ENCODE measurements around the gene TNIK. TPM values are rescaled to one million over a fixed set of nuclear protein-coding genes. Genes with fewer than 3 reads are reported as not detected.

TNIK gene
- total and polyA plus RNA-seq, 2 of the 13 experiments (the other 11 are each of a cell fraction or from before 2014, with no cell fraction given), result 0.15 to 0.22 TPM

GRCh38 chr3:171301998-171302397 lies 158.2 kb downstream of the TNIK start:
- no peaks in the 10 kb centered on the region for H3K4me1 ChIP-seq (ENCODE audit: insufficient read depth, low read length)
- DNase-seq (ENCODE audit: low spot score) (no peak), ATAC-seq (no peak), FAIRE-seq (no peak)
- in situ Hi-C loops (cut with HindIII; ENCODE audit: extremely low pct_ligation_motif_present, low pct_unique_long_range_greater_than_20kb), result no loop called here
- ChIA-PET CTCF (ENCODE audit: low intra/inter-chr PET ratio, low total read pairs) (no interaction called here), POLR2A (no interaction called here)
- H3K79me2 ChIP-seq (ENCODE audit: insufficient read depth, low read length), result no peaks in the 10 kb centered on the region
- 55% methylated on average over 1 of the region's 1 CpG for WGBS (ENCODE audit: low lambda C conversion rate)
- no peak overlapping the region for H3K4me3 ChIP-seq (replicated peaks in 1 of 3; ENCODE audit: insufficient read depth in 1 of 3, low read depth in 2 of 3, low read length in 3 of 3)
- intact Hi-C loops (cut with micrococcal nuclease; ENCODE audit: unreplicated experiment), result no loop called here
- no peaks in the 10 kb centered on the region for H3K36me3 ChIP-seq (replicated peaks in 1 of 2; ENCODE audit: control insufficient read depth in 1 of 2, insufficient read depth in 2 of 2, low read length in 2 of 2)
- no peak overlapping the region for H2AFZ ChIP-seq (ENCODE audit: low read length)
- H3K9ac ChIP-seq (ENCODE audit: insufficient read depth, low read depth, low read length), result no peak overlapping the region
- TF ChIP-seq ZSCAN9 (CRISPR knock-in tag; IDR thresholded peaks at IDR 0.05; ENCODE audit: borderline replicate concordance) (no peak), ZBTB25 (CRISPR knock-in tag; IDR thresholded peaks at IDR 0.05) (no peak), CENPBD1 (CRISPR knock-in tag; IDR thresholded peaks at IDR 0.05; ENCODE audit: borderline replicate concordance, low read depth) (no peak)
- H3K27me3 ChIP-seq (ENCODE audit: control insufficient read depth in 1 of 2, insufficient read depth in 2 of 2, low read length in 2 of 2), result no peaks in the 10 kb centered on the region
- H3K9me3 ChIP-seq (ENCODE audit: low read length), result no peaks in the 10 kb centered on the region
- H4K20me1 ChIP-seq (ENCODE audit: insufficient read depth, low read length), result no peaks in the 10 kb centered on the region
- H3K27ac ChIP-seq (ENCODE audit: extremely low read length, insufficient read depth, low read length), result no peak overlapping the region
- no TSS peak for BruUV-seq (replicated peaks)
- H3K4me2 ChIP-seq (ENCODE audit: low read depth, low read length), result no peak overlapping the region

GRCh38 chr3:171301002-171301401 lies 159.2 kb downstream of the TNIK start:
- no peaks in the 10 kb centered on the region for H3K9me3 ChIP-seq (ENCODE audit: low read length)
- H3K9ac ChIP-seq (ENCODE audit: insufficient read depth, low read depth, low read length), result no peak overlapping the region
- intact Hi-C loops (cut with micrococcal nuclease; ENCODE audit: unreplicated experiment) (no loop called here), in situ Hi-C loops (cut with HindIII; ENCODE audit: extremely low pct_ligation_motif_present, low pct_unique_long_range_greater_than_20kb) (no loop called here)
- ChIA-PET POLR2A (no interaction called here), CTCF (ENCODE audit: low intra/inter-chr PET ratio, low total read pairs) (no interaction called here)
- H3K27ac ChIP-seq (ENCODE audit: extremely low read length, insufficient read depth, low read length), result no peak overlapping the region
- H3K27me3 ChIP-seq (ENCODE audit: control insufficient read depth in 1 of 2, insufficient read depth in 2 of 2, low read length in 2 of 2), result no peaks in the 10 kb centered on the region
- H3K79me2 ChIP-seq (ENCODE audit: insufficient read depth, low read length), result no peaks in the 10 kb centered on the region
- no peak overlapping the region for H3K4me2 ChIP-seq (ENCODE audit: low read depth, low read length)
- ATAC-seq, result no peak
- FAIRE-seq, result no peak
- no peaks in the 10 kb centered on the region for H3K36me3 ChIP-seq (replicated peaks in 1 of 2; ENCODE audit: control insufficient read depth in 1 of 2, insufficient read depth in 2 of 2, low read length in 2 of 2)
- WGBS (ENCODE audit: low lambda C conversion rate), result 71% methylated on average over 1 of the region's 1 CpG
- H3K4me3 ChIP-seq (replicated peaks in 1 of 3; ENCODE audit: insufficient read depth in 1 of 3, low read depth in 2 of 3, low read length in 3 of 3), result no peak overlapping the region
- no TSS peak for BruUV-seq (replicated peaks)
- H3K4me1 ChIP-seq (ENCODE audit: insufficient read depth, low read length), result no peaks in the 10 kb centered on the region
- no peaks in the 10 kb centered on the region for H4K20me1 ChIP-seq (ENCODE audit: insufficient read depth, low read length)
- H2AFZ ChIP-seq (ENCODE audit: low read length), result no peak overlapping the region
- DNase-seq (ENCODE audit: low spot score), result no peak
- TF ChIP-seq SNAI1 (CRISPR knock-in tag; IDR thresholded peaks at IDR 0.05; ENCODE audit: borderline replicate concordance) (no peak), ARNTL (CRISPR knock-in tag; IDR thresholded peaks at IDR 0.05) (no peak), HNF1B (CRISPR knock-in tag; IDR thresholded peaks at IDR 0.05) (no peak), TP53 (CRISPR knock-in tag; conservative IDR thresholded peaks at IDR 0.05) (no peak), NR1H2 (CRISPR knock-in tag; IDR thresholded peaks at IDR 0.05; ENCODE audit: borderline replicate concordance, low read depth) (no peak), POLR2G (IDR thresholded peaks at IDR 0.05; ENCODE audit: low read depth, low read length) (no peak), IRF9 (CRISPR knock-in tag; IDR thresholded peaks at IDR 0.05; ENCODE audit: borderline replicate concordance) (no peak), PRDM4 (CRISPR knock-in tag; IDR thresholded peaks at IDR 0.05; ENCODE audit: borderline replicate concordance) (no peak), POLR2AphosphoS2 (IDR thresholded peaks at IDR 0.05; ENCODE audit: low read depth, low read length) (no peak), TGIF2 (CRISPR knock-in tag; IDR thresholded peaks at IDR 0.05) (no peak)

Measured in HepG2 (cell line).